Panc1 (cell line): ENCODE measurements around the gene GRIN1. TPM values are rescaled to one million over a fixed set of nuclear protein-coding genes. Genes with fewer than 3 reads are reported as not detected.

ENCODE experiments used
- ATAC-seq: fragments of 200-7000 bp; cut with Tn5 transposase; 2 replicates; pipeline ENCODE4 v1.9.1; 2020; ENCODE audit warnings: mild to moderate bottlenecking, moderate library complexity
- BruUV-seq: library from RNA; stranded (reverse); fragments of 400-500 nt; replicated peaks from 2 replicates; lab custom pipeline; 2021; lab: Mats Ljungman, UMichigan
- CTCF ChIA-PET: fragments of 300-600 bp; sonication (Branson Sonifier 250); formaldehyde crosslinking; loops from one replicate; lab custom pipeline; 2022; ENCODE audit warnings: antibody characterized with exemption; lab: Charles Lee
- POLR2A ChIA-PET: fragments of 300-600 bp; sonication (Branson Sonifier 250); formaldehyde crosslinking; loops from one replicate; lab custom pipeline; 2022; ENCODE audit warnings: antibody characterized with exemption; lab: Charles Lee
- DNase-seq: peaks from one replicate; pipeline ENCODE4 v3.0.0-alpha.2; 2010; ENCODE audit warnings: low read depth, low spot score
- H3K27ac ChIP-seq: 2 replicates; pipeline ENCODE4 v1.5.1; 2011; ENCODE audit warnings: mild to moderate bottlenecking, low read length, inconsistent platforms
- H3K27me3 ChIP-seq: fragments of 200-500 bp; sonication (Bioruptor generic); 2 replicates; pipeline ENCODE4 v1.6.0; 2014; ENCODE audit warnings: low read length, inconsistent platforms; ENCODE audit not compliant: control insufficient read depth, insufficient read depth
- H3K36me3 ChIP-seq: fragments of 200-500 bp; sonication (Bioruptor generic); 2 replicates; pipeline ENCODE4 v1.5.1; 2014; ENCODE audit warnings: inconsistent platforms, mild to moderate bottlenecking, low read length, moderate library complexity; ENCODE audit not compliant: control insufficient read depth, insufficient read depth
- H3K4me1 ChIP-seq: 2 replicates; pipeline ENCODE4 v1.5.1; 2011; ENCODE audit warnings: inconsistent platforms, mild to moderate bottlenecking, low read length, moderate library complexity; ENCODE audit not compliant: control insufficient read depth, insufficient read depth
- H3K4me3 ChIP-seq, 2 experiments: 2 replicates each; pipeline ENCODE4 v1.5.1; 2011 to 2012; ENCODE audit warnings: low read depth in 2 of 2, low read length in 2 of 2, mild to moderate bottlenecking in 2 of 2, inconsistent platforms in 1 of 2, moderate library complexity in 1 of 2
- H3K9me3 ChIP-seq: fragments of 200-500 bp; sonication (Bioruptor generic); 2 replicates; pipeline ENCODE4 v1.5.1; 2014; ENCODE audit warnings: low read depth, mild to moderate bottlenecking, inconsistent platforms, low read length, moderate library complexity; ENCODE audit not compliant: control insufficient read depth, insufficient read depth
- POLR2AphosphoS5 ChIP-seq: IDR thresholded peaks from 2 replicates; pipeline ENCODE4 v1.6.1; 2012; ENCODE audit warnings: mild to moderate bottlenecking, low read depth, low read length, moderate library complexity
- SIN3A ChIP-seq: IDR thresholded peaks from 2 replicates; pipeline ENCODE4 v1.6.1; 2012; ENCODE audit warnings: low read depth, mild to moderate bottlenecking, low read length, moderate library complexity, borderline replicate concordance; ENCODE audit not compliant: insufficient read depth
- TCF7L2 ChIP-seq: IDR thresholded peaks from 2 replicates; pipeline ENCODE4 v1.6.1; 2011; ENCODE audit warnings: mild to moderate bottlenecking, low read depth, low read length, inconsistent platforms
- in situ Hi-C: cut with HindIII; loops from 2 replicates; pipeline ENCODE4 v1.10.0; 2016; ENCODE audit warnings: low sequenced_read_pairs, low pct_unique_long_range_greater_than_20kb
- intact Hi-C: fragments of 100-400 bp; cut with micrococcal nuclease; formaldehyde crosslinking; loops from one replicate; pipeline ENCODE4 v1.10.0; 2022; ENCODE audit not compliant: unreplicated experiment
- total RNA-seq: library from RNA; stranded (reverse); gene quantifications from one replicate; pipeline ENCODE4 v1.2.1, GENCODE V29; 2021; ENCODE audit not compliant: unreplicated experiment
- TF ChIP-seq, protein P1 (sequence below): fragments of 450-650 bp; IDR thresholded peaks from 2 replicates; pipeline ENCODE4 v1.5.1; 2017; ENCODE audit warnings: mild to moderate bottlenecking
- TF ChIP-seq, protein P2 (sequence below), 2 experiments: IDR thresholded peaks; 2 replicates each; pipeline ENCODE4 v1.6.1; 2011 to 2012; ENCODE audit warnings: low read depth in 2 of 2, control low read depth in 1 of 2, low read length in 1 of 2, mild to moderate bottlenecking in 1 of 2, moderate library complexity in 1 of 2; ENCODE audit not compliant: insufficient read depth in 1 of 2

The GRIN1 gene
- total RNA-seq, 1 experiment from 2014 or later: 4.9 TPM

DNA sequence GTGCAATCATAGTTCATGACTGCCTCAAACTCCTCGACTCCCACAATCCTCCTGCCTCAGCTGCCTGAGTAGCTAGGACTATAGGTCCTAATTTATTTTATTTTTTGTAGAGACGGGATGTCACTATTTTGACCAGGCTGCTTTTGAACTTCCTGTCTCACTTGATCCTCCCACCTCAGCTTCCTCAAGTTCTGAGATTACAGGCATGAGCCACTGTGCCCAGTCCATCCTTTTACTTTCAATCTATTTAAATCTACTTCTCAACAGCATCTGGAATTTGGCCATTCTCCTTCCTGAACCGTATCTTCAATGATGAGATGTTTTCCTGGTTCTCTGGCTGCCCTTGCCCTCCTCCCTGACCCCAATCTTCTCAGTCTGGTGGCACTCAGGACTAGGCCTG, 12.2 kb upstream of the GRIN1 start:
- TF ChIP-seq, protein P1, sequence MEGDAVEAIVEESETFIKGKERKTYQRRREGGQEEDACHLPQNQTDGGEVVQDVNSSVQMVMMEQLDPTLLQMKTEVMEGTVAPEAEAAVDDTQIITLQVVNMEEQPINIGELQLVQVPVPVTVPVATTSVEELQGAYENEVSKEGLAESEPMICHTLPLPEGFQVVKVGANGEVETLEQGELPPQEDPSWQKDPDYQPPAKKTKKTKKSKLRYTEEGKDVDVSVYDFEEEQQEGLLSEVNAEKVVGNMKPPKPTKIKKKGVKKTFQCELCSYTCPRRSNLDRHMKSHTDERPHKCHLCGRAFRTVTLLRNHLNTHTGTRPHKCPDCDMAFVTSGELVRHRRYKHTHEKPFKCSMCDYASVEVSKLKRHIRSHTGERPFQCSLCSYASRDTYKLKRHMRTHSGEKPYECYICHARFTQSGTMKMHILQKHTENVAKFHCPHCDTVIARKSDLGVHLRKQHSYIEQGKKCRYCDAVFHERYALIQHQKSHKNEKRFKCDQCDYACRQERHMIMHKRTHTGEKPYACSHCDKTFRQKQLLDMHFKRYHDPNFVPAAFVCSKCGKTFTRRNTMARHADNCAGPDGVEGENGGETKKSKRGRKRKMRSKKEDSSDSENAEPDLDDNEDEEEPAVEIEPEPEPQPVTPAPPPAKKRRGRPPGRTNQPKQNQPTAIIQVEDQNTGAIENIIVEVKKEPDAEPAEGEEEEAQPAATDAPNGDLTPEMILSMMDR: no peak
- TF ChIP-seq TCF7L2 (no peak), POLR2AphosphoS5 (no peak), SIN3A (no peak)
- TF ChIP-seq, protein P2, sequence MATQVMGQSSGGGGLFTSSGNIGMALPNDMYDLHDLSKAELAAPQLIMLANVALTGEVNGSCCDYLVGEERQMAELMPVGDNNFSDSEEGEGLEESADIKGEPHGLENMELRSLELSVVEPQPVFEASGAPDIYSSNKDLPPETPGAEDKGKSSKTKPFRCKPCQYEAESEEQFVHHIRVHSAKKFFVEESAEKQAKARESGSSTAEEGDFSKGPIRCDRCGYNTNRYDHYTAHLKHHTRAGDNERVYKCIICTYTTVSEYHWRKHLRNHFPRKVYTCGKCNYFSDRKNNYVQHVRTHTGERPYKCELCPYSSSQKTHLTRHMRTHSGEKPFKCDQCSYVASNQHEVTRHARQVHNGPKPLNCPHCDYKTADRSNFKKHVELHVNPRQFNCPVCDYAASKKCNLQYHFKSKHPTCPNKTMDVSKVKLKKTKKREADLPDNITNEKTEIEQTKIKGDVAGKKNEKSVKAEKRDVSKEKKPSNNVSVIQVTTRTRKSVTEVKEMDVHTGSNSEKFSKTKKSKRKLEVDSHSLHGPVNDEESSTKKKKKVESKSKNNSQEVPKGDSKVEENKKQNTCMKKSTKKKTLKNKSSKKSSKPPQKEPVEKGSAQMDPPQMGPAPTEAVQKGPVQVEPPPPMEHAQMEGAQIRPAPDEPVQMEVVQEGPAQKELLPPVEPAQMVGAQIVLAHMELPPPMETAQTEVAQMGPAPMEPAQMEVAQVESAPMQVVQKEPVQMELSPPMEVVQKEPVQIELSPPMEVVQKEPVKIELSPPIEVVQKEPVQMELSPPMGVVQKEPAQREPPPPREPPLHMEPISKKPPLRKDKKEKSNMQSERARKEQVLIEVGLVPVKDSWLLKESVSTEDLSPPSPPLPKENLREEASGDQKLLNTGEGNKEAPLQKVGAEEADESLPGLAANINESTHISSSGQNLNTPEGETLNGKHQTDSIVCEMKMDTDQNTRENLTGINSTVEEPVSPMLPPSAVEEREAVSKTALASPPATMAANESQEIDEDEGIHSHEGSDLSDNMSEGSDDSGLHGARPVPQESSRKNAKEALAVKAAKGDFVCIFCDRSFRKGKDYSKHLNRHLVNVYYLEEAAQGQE (IDR thresholded peaks at IDR 0.05; ENCODE audit: insufficient read depth in 1 of 2, low read depth in 2 of 2, low read length in 1 of 2): no peak
- H3K27ac ChIP-seq: peak overlapping the region; percentile 91
- in situ Hi-C loops (no loop called here), intact Hi-C loops (no loop called here)
- POLR2A ChIA-PET: no interaction called here
- peaks cover 7% of the 10 kb centered on the region; the same call in 1 of the 2 replicates for H3K4me1 ChIP-seq
- H3K36me3 ChIP-seq: 0 out of 2 replicates have a peak, but pooled peaks cover 3% of the 10 kb centered on the region
- no peak overlapping the region; a peak in 1 of 4 replicates for H3K4me3 ChIP-seq
- ATAC-seq (no peak), DNase-seq (no peak)
- BruUV-seq: TSS peak; percentile 61
- H3K27me3 ChIP-seq: no peaks in the 10 kb centered on the region
- CTCF ChIA-PET: no interaction called here
- H3K9me3 ChIP-seq: no peaks in the 10 kb centered on the region

DNA sequence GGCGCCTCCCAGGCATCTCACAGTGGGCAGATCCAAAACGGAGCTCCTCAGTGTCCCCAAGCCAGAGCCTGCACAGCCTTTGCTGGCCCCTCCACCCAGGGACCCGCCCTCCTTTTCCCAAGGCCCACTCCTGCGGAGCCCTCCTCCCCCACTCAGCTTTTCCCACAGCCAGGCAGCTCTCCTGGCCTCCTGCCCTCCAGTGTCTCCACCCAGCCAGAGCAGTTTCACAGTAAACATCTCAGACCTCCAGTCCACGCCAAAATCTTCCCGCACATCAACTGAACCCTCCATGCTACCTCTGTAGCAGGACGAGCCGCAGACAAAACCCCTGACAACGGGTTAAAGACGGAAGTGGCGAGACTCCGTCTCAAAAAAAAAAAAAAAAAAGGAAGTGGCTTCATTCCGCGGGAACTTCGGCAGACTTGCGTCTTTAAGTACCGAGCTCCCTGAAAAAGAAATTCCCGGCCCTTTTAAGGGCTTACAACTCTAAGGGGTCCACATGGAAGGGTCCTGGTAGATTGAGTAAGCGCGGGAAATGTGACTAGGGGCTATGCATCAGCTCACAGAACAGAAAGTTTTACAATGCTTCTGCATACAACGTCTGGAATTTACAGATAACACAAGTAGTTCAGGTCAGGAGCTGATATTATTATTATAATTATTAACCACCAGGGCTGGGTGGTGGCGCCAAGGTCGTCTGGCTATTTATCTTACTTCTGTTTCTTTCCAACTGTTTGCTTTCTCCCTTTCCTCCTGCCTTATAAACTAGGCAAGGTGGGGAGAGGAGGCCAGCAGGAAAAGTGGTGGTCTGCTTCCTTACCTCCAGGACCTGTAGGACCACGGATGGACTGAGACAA, 11.4 kb upstream of the GRIN1 start:
- H3K4me3 ChIP-seq: peak overlapping the region; percentile 68 to 75
- H3K27me3 ChIP-seq: no peaks in the 10 kb centered on the region
- H3K36me3 ChIP-seq: 0 out of 2 replicates have a peak, but pooled peaks cover 3% of the 10 kb centered on the region
- H3K27ac ChIP-seq: peak overlapping the region; percentile 91
- H3K9me3 ChIP-seq: no peaks in the 10 kb centered on the region
- DNase-seq (no peak), ATAC-seq (no peak)
- CTCF ChIA-PET: interaction anchor here (0.7 to 0.8 kb wide), 2 partner anchors 35 to 89 kb away, joined by 5 to 7 read pairs; no protein-coding TSS in a partner anchor
- in situ Hi-C loops (no loop called here), intact Hi-C loops (no loop called here)
- POLR2A ChIA-PET: no interaction called here
- TF ChIP-seq, protein P2 (IDR thresholded peaks at IDR 0.05; ENCODE audit: insufficient read depth in 1 of 2, low read depth in 2 of 2, low read length in 1 of 2): no peak
- TF ChIP-seq SIN3A (no peak), TCF7L2 (no peak), POLR2AphosphoS5 (no peak)
- TF ChIP-seq, protein P1: no peak
- peaks cover 3% of the 10 kb centered on the region; the same call in 1 of the 2 replicates for H3K4me1 ChIP-seq
- no TSS peak for BruUV-seq
